SIG-M5 treated with dmso at 0.1 percent for 504 hours (cell line): ENCODE results near the gene WDCP.
"Not testable (repeated sequence)": the region's sequence is repeated elsewhere in the genome, so short reads cannot be mapped to it uniquely, and the experiment has no call there.

Source experiments
- DNase-seq: peaks from one replicate; lab custom pipeline; 2025; ENCODE audit not compliant: unreplicated experiment; lab: John Stamatoyannopoulos, UW

The WDCP gene

DNA sequence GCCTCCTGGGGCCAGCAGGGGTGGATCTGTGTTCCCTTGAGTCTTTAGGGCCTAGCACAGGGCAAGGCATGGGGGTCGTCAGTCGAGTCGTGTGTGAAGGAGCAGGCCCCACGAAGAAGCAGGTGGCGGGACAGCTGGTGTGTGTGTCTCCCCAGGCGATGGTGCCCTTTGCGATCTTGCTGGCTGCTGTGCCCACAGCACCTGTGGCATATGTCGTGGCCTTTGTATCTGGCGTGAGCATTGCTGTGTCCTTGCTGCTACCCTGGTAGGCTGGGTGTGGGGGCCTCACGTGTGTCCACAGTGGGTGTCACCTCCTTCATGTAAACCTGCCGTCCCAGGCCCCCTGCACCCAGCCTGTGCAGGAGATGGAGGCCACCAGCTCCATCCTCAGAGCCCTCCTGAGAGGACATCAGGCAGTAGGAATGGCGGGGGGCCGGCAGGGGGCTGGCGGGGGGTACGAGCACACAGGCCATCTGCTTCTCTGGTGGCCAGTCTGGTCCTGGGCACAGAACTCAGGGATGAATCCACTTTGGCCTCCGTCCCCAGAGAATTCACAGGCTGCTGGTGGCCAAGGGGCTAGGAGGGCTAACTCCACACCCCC, 24.1 kb downstream of the WDCP start:
- no peak for DNase-seq

DNA sequence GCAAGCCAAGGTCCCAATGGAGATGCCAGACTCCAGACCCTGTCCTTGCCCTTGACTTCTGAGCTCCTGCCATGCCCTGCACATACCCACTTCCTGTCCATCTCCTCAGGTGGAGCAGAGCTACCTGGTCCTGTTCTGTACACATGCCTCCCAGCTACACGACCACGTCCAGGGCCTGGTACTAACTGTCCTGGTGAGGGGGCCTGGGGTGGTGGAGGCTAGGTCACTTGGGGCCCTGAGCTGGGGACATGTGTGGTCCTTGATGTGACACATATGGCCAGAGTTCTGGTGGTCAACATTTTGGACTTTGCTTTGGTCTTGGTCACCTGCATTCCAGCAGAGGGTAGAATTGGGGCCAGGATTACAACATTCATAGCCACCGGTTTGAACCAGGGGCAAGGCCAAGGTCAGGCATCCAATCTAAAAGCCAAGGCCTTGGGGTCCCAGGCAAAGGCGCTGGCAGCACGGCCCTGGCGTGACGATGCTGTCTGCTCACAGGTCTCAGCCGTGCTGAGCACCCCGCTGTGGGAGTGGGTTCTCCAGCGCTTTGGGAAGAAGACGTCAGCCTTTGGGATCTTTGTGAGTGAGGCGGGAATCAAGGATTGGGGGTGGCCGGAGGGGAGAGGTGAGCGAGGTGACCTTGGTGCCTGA, 24.7 kb downstream of the WDCP start:
- DNase-seq = no peak

DNA sequence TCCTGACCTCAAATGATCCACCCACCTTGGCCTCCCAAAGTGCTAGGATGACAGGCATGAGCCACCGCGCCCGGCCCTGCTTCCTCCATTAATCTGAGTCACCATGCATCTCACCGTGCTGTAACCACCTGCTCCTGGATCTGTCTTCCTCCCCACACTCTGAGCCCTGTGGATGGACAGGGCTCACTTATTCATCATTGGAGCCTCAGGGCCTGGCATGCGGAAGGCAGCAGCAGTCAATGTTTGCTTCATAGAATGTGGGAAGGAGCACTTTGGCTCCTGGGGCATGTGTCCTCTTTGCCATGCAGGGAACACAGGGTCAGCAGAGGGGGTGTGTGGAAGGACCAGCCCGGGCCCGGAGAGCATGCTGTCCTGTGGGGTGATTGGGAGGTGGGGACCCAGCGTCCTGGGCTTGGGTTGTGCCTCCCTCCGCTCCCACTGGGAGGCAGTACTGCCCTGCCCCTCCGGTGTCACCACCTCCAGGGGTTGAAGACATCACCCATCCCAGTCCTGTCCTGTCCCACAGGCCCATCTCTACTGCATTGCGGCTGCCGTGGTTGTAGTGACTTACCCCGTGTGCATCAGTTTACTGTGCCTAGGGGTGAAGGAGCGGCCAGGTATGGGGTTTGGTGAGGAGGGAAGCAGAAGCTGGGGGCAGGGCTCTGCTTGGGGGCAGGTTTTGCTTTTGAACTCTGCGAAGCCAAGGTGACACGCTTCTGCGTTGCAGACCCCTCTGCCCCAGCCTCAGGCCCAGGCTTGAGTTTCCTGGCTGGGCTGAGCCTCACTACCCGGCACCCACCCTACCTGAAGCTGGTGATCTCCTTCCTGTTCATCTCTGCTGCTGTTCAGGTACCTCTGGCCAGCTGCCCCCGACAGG, 25.8 kb downstream of the WDCP start:
- DNase-seq = no peak

DNA sequence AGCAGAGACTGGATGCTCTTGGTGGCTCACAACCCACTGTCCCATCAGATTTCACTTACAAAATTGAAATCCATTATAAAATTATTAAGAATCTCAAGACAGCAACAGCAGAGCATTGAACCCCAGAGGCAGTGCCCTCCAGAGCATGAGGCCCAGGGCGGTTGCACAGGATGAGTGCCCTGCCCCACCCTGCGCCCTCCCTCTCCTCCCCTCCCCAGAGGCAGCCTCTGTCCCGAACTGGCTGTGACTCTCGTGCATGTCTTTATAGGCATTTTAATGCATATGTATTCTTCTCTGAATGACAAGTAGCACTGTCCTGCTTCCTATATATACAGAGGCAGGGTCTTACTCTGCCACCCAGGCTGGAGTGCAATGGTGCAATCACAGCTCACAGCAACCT, 26.9 kb downstream of the WDCP start:
- DNase-seq = no peak

DNA sequence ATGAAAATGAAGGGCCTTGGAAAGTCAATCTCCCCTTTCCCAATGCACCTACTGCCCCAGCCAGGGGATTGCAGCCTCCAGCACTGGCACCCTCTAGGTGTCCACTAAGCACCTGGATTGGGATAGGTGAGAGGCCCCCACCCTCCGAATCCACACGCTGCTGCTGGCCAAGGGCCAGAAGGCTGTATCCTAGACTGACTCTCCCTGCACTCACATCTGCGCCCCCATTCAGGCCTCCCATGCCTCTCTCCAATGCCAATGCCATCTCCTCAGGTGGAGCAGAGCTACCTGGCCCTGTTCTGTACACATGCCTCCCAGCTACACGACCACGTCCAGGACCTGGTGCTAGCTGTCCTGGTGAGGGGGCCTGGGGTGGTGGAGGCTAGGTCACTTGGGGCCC, 27.5 kb downstream of the WDCP start:
- DNase-seq = no peak

DNA sequence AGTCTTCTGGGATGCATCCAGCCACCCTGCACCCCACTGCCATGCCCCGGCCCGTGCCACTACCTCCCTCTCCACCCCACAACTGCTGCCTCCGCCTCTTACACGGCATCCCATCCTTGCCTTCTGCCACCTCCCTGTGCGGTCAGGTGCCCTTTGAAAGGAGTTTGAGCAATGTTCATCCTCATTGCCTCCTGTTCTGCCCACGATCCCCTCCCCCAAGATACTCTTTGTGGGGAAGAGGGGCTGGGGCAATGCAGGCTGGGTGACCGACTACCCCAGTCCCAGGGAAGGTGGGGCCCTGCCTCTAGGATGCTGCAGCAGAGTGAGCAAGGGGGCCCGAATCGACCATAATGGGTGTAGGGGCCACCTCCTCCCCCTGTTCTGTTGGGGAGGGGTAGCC, 28.9 kb downstream of the WDCP start:
- no peak for DNase-seq

DNA sequence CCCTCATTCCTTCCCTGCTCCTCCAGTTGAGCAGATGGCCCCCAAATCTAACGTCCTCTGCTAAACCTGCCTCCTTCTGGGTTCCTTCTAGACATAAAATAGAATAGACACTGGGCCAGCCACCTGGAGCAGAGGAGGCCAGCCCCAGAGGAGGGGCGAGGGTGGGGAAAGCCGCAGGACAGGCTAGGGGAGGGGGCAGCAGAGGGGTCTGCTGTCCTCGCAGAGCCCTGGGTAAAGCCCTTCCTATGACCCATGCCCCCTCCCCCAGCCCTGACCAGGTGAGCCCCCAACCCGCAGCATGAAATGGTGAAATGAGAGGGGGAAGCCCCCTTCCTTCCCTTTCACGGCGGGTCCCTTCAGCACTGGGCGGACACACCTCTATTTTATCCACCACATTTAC, 29.5 kb downstream of the WDCP start:
- no peak for DNase-seq

DNA sequence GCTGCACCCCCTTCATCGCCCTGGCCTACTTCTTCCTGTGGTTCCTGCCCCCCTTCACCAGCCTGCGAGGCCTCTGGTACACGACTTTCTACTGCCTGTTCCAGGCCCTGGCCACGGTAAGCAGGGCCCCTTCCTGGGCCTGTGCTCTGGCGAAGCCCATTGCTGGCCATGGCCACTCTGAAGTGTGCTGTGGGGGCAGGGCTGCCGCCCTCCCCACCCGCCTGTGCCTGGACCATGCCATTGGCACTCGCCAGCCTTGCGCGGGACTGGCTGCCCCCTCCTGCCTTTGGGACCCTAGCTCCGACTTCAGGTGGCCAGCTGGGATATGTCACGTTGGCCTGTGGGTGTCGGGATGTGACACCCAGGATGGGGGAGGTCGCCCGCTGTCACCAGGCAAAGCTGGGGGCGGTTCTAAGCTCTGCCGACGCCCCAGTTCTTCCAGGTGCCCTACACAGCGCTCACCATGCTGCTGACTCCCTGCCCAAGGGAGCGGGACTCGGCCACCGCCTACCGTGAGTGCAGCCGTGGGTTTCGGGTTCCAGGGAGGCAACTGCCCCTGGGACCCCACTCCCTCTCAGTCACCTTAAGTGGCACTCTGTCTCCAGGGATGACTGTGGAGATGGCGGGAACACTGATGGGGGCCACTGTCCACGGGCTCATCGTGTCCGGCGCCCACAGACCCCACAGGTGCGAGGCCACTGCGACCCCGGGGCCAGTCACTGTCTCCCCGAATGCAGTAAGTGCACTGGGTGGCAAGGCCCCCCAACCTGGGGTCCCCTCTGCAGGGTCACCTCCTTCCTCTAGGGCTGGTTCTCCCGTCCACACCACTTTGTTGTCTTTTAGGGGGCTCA, 30.1 kb downstream of the WDCP start:
- no peak for DNase-seq

DNA sequence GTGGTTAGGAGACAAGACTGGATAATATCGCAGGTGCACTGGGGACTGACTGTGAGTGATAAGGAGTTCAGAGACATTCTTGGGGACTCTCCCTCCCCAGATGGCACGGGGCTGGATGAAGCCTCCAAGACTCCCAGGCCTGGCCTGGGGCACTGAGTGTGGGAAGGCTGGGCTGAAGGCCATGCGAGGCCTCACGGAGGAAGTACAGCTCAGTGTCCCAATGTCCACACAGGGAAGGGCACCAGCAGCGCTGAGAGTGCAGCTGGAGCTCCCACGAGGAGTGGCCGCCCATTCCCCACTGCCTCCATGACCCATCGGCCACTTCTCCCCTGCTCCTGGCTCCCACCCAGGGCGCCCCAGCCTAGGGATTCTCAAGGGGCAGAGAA, 30.8 kb downstream of the WDCP start:
- no peak for DNase-seq

DNA sequence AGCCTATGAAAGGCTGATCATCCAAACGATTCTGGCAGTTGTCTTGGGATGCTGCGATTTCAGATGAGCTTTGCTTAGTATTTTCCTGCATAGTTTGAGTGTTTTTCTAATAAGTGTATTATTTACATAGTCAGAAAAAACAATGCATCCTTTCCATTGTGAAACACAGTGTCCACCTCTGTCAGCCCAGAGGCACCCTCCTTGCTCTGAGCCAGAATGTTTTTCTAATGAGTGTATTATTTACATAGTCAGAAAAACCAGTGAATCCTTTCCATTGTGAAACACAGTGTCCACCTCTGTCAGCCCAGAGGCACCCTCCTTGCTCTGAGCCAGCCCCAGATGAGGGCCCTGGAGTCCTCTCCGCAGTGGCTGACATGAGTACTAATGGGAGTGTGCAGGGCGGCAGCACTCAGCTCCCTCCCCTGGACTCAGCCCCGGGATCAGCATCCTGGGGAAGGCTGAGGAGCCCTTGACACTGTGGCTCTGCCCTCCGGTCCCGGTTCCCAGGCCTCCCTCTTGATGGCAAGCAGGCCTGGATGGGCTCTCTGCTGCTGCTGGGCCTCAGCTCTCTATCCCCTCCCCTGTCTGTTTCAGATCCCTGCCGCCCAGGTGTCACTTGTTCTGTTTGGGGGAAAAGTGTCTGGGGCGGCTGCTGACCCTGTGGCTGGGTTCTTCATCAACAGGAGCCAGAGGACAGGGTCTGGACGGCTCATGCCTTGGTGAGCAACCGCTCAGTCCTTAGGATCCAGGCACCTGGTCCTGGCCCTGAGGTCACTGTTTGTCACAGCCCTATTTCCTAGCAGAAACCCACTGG, 31.4 kb downstream of the WDCP start:
- peak; percentile 22 for DNase-seq

DNA sequence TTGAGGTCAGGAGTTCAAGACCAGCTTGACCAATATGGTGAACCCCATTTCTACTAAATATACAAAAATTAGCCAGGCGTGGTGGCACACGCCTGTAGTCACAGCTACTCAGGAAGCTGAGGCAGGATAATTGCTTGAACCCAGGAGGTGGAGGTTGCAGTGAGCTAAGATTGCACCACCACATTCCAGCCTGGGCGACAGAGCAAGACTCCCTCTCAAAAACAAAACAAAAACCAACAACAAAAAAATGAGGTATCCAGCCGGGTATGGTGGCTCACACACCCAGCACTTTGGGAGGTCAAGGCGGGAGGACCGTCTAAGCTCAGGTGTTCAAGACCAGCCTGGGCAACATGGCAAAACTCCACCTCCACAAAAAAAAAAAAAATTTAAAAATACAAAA, 32.3 kb downstream of the WDCP start:
- not testable (repeated sequence) for DNase-seq

DNA sequence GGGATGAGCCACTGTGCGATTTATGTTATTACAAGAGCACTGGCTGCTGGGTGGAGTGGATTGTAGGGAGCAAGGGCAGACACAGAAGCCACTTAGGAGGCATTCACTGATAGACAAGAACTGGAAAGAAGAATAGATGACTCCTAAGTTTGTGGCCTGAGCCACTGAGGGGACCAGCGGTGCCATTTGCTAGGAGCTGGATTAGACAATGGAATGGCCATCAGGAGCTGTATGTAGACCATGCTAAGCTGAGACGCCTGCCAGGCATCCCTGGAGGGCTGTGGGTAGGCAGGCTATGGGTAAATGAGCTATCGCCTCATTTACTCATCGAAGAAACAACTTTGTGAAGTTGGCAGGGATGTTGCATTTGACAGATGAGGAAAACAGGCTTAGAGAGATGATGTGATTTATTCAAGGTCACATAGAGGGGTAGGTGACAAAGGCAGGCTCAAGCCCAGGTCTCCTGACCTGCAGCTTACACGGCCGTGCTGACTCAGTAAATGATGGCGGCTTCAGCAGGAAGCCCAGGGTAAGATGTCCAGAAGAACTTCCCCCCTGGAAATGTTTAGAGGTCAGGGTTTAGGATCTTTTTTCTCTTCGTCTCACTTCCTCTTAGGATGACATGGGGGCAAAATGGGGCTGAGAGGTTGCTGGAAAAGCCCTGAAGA, 34.5 kb downstream of the WDCP start:
- no peak for DNase-seq

DNA sequence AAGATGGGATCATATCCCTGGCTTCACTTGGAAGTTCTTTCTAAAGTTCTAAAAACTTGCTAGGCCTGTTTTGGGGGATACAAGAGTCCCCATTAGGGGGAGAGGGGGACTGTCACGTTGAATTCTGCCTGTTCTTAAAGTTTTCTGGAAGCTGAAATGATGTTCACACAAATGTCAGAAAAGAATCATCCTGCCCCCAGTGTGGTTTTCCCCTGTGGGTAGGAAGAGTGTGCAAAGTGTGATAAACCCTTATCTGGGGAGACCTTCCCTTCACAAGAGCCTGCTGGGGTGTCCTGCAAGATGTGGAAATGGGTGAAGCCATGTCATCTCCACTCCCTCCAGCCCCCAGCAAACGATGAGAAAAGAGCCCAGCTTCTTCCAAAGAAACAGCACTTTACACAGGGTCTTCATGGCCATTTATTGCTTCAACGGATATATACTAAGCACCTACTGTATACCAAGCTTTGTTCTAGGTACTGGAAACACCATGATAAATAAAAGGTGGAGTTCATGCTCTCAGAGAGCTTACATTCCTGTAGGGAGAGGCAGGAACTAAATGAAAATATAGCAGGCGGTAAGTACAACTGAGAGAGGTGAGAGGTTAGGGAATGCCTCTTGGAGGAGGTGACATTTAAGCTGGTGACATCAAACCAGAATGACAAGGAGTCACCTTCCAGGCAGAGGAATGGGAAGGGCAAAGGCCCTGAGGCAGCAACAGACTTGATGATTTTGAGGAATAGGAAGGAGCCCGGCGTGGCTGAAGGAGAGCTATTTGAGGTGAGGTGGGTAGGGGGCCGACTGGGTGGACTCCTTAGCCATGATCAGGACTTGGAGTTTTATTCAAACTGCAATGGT, 35.7 kb downstream of the WDCP start:
- DNase-seq = no peak

DNA sequence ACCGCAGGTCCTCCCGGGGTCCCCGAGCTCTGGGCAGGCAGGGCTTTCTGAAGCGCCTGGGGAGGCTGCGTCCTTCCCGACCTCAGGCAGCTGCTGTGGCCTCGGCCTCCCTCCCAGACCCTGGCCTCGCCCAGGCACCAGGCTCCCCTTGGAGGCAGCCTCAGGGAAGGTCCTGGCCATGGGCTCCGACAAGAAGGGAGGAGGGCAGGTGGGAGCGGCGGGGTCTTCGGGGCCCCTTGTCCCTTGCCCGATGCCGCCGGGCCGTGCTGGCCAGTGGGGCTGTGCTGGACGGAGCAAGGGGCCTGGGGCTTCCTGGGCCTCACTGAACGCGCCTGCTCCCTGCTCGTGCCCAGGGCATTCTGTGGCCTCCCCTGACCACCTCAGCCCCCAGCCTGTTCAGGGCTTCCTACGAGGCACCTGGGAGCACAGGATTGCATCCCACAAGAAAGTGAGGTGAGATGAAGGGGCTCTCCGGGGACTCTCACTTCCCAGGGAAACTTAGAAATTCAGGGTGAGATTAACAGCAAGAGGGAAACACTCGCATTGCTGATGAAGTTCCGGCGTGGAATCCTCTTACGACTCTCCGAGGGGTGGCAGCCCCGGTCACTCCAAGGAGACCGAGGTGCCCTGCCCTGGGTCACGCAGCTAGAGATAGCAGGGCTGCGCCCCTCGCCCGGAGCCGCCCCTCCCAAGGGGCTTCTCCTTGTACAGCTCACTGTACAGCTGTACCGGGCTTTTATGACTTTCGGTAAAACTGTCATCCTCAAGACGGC, 36.5 kb downstream of the WDCP start:
- no peak for DNase-seq

DNA sequence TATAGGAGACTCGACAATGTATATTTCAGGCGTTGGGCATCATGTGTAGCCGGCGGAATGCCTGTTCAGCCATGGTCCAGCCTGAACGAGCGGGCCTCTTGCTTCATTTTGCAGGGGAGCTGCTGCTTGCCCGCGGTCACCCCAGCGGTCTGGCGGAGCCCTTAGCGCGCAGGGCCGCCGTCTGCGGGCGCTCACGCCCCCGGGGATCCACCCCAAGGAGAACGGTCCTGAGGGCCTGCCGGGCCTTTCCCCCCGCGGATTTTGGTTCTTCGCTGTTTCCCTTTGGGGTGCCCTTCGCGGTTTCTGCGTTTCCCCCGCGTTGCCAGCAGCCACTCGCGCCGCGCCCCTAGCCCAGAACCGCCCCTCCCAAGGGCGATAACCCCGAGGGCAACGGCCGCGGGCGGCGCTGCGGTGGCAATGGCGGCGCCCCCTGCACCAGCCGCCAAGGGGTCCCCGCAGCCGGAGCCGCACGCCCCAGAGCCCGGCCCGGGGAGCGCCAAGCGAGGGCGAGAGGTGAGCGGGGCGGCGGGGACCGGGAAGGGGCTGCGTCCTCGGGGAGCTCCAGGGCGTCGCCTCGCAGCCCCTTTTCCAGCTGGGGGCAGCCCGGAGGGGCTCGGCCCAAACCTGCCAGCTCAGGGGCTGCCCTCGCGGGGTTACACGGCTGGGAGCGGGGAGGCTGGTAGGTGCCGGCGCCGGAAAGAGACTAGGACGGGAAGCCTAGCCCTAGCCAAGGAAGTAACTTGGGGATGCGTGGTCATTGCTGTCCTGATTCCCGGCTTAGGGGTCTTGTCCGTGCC, 37.3 kb downstream of the WDCP start, which contains the start of gene MFSD2B:
Gene MFSD2B, plus strand, starts transcription at position 406 of the 797 bp plus-strand sequence. Its CDS starts 12 bp downstream, at position 418.
- DNase-seq = no peak

DNA sequence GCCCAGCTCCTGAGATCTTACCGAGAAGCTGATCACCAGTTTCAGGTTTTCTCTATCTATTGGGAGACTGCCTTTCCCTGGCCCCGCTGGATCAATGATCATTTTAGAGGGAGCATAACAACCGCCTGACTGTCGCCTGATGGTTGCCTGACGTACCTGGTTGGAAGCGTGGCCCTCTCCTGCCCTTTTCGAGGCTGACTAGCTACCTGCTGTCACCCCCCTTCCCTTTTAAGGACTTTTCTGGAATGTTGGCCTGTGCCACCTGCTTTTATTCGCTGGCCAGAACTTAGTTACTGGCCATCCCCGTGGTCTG, 37.9 kb downstream of the WDCP start:
- DNase-seq = no peak

DNA sequence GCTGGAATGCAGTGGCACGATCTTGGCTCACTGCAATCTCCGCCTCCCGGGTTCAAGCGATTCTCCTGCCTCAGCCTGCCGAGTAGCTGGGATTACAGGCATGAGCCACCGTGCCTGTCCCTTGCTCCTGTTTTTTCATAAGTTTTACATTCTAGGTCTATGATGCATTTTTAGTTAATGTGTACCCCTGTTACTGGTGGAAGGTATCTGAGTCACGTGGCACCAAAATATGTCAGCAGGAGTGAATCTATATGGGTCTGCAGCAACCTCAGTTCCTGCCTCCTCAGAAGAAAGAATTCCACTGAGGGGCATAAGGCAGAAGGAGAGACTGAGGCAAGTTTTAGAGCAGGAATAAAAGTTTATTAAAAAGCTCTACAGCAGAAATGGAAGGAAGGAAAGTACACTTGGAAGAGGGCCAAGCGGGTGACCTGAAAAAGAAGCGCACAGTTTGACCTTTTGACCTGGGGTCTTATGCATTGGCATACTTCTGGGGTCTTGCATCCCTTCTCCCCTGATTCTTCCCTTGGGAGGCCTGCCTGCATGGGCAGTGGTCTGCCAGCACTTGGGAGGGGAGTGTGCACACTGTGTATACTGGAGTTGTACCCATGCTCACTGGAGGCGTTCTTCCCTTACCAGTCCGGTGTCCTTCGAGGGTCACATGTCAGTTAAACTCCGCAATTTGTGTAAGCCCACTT, 38.4 kb downstream of the WDCP start:
- DNase-seq = no peak
